Camera-type eye (tissue), 1 donor: ENCODE results near the gene PCDHB12. TPM values are rescaled to one million over a fixed set of nuclear protein-coding genes. Genes with fewer than 3 reads are reported as not detected.

Experiments used
- total RNA-seq: library from RNA; depleted of rRNA; stranded (reverse); fragments of >200 nt; gene quantifications from one replicate; pipeline ENCODE4 v1.2.3, GENCODE V29; 2014

PCDHB12 gene
- 15.0 TPM for total RNA-seq

GRCh38 chr5:141208478-141208877 lies at the start of gene PCDHB12:
Gene PCDHB12, plus strand, starts transcription at chr5:141208719. Its CDS starts 189 bp downstream, at chr5:141208908.

GRCh38 chr5:141172381-141173204 lies 35.9 kb upstream of the PCDHB12 start, which contains the start of gene PCDHB7:
Gene PCDHB7, plus strand, starts transcription at chr5:141172644. Its CDS starts 192 bp downstream, at chr5:141172836.

DNA sequence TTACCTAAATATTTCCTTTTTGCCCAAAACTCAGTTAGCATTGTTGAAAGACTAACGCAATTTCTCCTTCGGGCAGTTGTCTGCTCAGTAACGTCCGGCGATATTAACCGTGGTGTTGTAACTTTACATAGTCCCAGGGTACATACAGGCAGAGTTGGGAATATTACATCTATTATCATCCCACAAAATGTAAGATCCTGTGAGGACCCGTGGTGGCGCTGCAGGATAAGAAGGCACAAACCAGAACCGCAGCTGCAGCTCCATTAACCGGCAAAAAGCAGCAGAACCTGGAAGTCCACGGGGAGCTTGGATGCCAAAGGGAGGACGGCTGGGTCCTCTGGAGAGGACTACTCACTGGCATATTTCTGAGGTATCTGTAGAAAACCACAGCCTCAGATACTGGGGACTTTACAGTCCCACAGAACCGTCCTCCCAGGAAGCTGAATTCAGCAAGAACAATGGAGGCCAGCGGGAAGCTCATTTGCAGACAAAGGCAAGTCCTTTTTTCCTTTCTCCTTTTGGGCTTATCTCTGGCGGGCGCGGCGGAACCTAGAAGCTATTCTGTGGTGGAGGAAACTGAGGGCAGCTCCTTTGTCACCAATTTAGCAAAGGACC lies 30.8 kb upstream of the PCDHB12 start, which contains the start of gene PCDHB8:
TSS of gene PCDHB8 (plus strand) at position 214 of the 615 bp plus-strand sequence. CDS start at position 459, 245 bp downstream.

DNA sequence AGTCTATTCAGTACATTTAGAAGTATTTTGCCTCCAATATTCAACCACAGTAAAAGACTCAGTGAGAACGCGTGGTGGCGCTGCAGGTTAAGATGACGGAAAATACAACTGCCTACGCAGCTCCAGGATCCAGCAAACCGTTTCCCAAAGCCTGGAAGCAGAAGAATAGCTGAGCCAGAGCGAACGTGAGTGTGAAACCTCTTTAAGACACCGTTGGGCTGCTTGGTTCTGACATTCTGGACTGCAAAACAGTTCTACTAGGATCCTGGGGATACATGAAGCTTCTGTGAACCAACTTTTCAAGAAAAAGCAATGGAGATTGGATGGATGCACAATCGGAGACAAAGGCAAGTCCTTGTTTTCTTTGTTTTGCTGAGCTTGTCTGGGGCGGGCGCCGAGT lies 26.3 kb upstream of the PCDHB12 start, which contains the start of gene PCDHB16:
TSS of gene PCDHB16 (plus strand) at position 140 of the 400 bp plus-strand sequence. CDS start at position 313, 173 bp downstream.

GRCh38 chr5:141186897-141187512 lies 21.5 kb upstream of the PCDHB12 start, which contains the start of gene PCDHB9:
Gene PCDHB9, plus strand, starts transcription at chr5:141187161. Its CDS starts 158 bp downstream, at chr5:141187319.

GRCh38 chr5:141192110-141192725 lies 16.3 kb upstream of the PCDHB12 start, which contains the start of gene PCDHB10:
Gene PCDHB10, plus strand, starts transcription at chr5:141192353. Its CDS starts 200 bp downstream, at chr5:141192553.

GRCh38 chr5:141199359-141200235 lies 8.9 kb upstream of the PCDHB12 start, which contains the start of gene PCDHB11:
Gene PCDHB11, plus strand, starts transcription at chr5:141199627. Its CDS starts 148 bp downstream, at chr5:141199775.

DNA sequence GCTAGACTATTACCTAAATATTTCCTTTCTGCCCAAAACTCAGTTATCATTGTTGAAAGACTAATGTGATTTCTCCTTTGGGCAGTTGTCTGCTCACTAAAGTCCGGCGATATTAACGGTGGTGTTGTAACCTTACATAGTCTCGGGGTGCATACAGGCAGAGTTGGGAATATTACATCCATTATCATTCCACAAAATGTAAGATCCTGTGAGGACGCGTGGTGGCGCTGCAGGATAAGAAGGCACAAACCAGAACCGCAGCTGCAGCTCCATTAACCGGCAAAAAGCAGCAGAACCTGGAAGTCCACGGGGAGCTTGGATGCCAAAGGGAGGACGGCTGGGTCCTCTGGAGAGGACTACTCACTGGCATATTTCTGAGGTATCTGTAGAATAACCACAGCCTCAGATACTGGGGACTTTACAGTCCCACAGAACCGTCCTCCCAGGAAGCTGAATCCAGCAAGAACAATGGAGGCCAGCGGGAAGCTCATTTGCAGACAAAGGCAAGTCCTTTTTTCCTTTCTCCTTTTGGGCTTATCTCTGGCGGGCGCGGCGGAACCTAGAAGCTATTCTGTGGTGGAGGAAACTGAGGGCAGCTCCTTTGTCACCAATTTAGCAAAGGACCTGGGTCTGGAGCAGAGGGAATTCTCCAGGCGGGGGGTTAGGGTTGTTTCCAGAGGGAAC lies 5.3 kb downstream of the PCDHB12 start, which contains the start of gene PCDHB13:
TSS of gene PCDHB13 (plus strand) at position 264 of the 684 bp plus-strand sequence. CDS start at position 469, 205 bp downstream.

DNA sequence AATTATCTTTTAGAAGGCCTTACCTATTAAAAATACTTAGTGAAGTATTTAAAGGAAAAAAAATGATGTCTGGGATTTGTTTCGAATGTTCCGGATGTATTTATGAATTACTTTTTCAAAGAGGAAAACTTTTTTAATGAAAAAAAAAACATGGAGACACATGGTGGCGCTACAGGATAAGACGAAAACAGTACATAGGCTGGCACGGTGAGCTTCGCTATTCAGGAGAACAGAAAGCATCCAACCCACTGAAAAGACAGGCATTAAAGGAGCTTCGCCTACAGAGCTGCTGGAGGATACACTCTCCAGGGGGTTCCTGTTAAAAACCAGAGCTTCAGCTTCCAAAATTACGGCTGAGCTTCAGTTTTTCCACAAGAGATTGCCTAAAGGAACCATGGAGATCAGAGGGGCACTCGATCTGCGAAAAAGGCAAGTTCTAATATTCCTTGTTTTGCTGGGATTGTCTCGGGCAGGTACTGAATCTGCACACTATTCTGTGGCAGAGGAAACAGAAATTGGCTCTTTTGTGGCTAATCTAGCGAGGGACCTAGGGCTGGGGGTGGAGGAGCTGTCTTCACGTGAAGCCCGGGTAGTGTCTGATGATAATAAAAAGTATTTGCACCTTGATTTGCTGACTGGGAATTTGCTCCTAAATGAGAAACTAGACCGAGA lies 14.7 kb downstream of the PCDHB12 start, which contains the start of gene PCDHB14:
TSS of gene PCDHB14 (plus strand) at position 232 of the 672 bp plus-strand sequence. CDS start at position 395, 163 bp downstream.

GRCh38 chr5:141245250-141245717 lies 36.8 kb downstream of the PCDHB12 start, which contains the start of gene PCDHB15:
Gene PCDHB15, plus strand, starts transcription at chr5:141245395. Its CDS starts 184 bp downstream, at chr5:141245579.

Other genes with a start within 250 kb of the PCDHB12 start
- gene PCDHAC2, start 242.2 kb upstream of the PCDHB12 start, total RNA-seq: 39.0 TPM
- 0.05 TPM for gene PCDHB1, start 157.3 kb upstream of the PCDHB12 start, total RNA-seq
- gene PCDHB2, start 114.1 kb upstream of the PCDHB12 start, total RNA-seq: 8.3 TPM
- gene PCDHB3, start 108.2 kb upstream of the PCDHB12 start, total RNA-seq: 10.6 TPM
- 4.5 TPM for gene PCDHB4, start 86.9 kb upstream of the PCDHB12 start, total RNA-seq
- 8.4 TPM for gene PCDHB5, start 73.5 kb upstream of the PCDHB12 start, total RNA-seq
- 2.0 TPM for gene PCDHB6, start 58.7 kb upstream of the PCDHB12 start, total RNA-seq
- gene PCDHB7, start 36.1 kb upstream of the PCDHB12 start, total RNA-seq: 7.9 TPM
- 3.4 TPM for gene PCDHB8, start 30.9 kb upstream of the PCDHB12 start, total RNA-seq
- gene PCDHB16, start 26.3 kb upstream of the PCDHB12 start, total RNA-seq: 9.2 TPM
- gene PCDHB9, start 21.6 kb upstream of the PCDHB12 start, total RNA-seq: 5.9 TPM
- gene PCDHB10, start 16.4 kb upstream of the PCDHB12 start, total RNA-seq: 12.9 TPM
- gene PCDHB11, start 9.1 kb upstream of the PCDHB12 start, total RNA-seq: 9.5 TPM
- gene PCDHB13, start 5.2 kb downstream of the PCDHB12 start, total RNA-seq: 11.2 TPM
- 13.5 TPM for gene PCDHB14, start 14.6 kb downstream of the PCDHB12 start, total RNA-seq
- gene PCDHB15, start 36.7 kb downstream of the PCDHB12 start, total RNA-seq: 14.5 TPM
- gene SLC25A2, start 95.3 kb downstream of the PCDHB12 start, total RNA-seq: not detected
- gene TAF7, start 112.1 kb downstream of the PCDHB12 start, total RNA-seq: 133 TPM
- gene PCDHGA1, start 121.8 kb downstream of the PCDHB12 start, total RNA-seq: 1.8 TPM
- gene PCDHGA2, start 130.0 kb downstream of the PCDHB12 start, total RNA-seq: 15.8 TPM
- gene PCDHGA3, start 135.1 kb downstream of the PCDHB12 start, total RNA-seq: 7.5 TPM
- 10.9 TPM for gene PCDHGB1, start 141.4 kb downstream of the PCDHB12 start, total RNA-seq
- gene PCDHGA4, start 146.3 kb downstream of the PCDHB12 start, total RNA-seq: 11.1 TPM
- 14.6 TPM for gene PCDHGB2, start 151.3 kb downstream of the PCDHB12 start, total RNA-seq
- gene PCDHGA5, start 155.4 kb downstream of the PCDHB12 start, total RNA-seq: 10.6 TPM
- gene PCDHGB3, start 161.5 kb downstream of the PCDHB12 start, total RNA-seq: 14.2 TPM
- gene PCDHGA6, start 165.2 kb downstream of the PCDHB12 start, total RNA-seq: 13.2 TPM
- 11.2 TPM for gene PCDHGA7, start 174.0 kb downstream of the PCDHB12 start, total RNA-seq
- gene PCDHGB4, start 179.0 kb downstream of the PCDHB12 start, total RNA-seq: 20.7 TPM
- 10.1 TPM for gene PCDHGA8, start 183.9 kb downstream of the PCDHB12 start, total RNA-seq
- gene PCDHGB5, start 189.2 kb downstream of the PCDHB12 start, total RNA-seq: 23.4 TPM
- 21.7 TPM for gene PCDHGA9, start 194.1 kb downstream of the PCDHB12 start, total RNA-seq
- gene PCDHGB6, start 199.3 kb downstream of the PCDHB12 start, total RNA-seq: 15.1 TPM
- gene PCDHGA10, start 204.3 kb downstream of the PCDHB12 start, total RNA-seq: 15.6 TPM
- 26.6 TPM for gene PCDHGB7, start 209.0 kb downstream of the PCDHB12 start, total RNA-seq
- gene PCDHGA11, start 212.3 kb downstream of the PCDHB12 start, total RNA-seq: 19.0 TPM
- gene PCDHGA12, start 221.8 kb downstream of the PCDHB12 start, total RNA-seq: 12.6 TPM